ENCODE measurements around the gene PADI1.

GRCh38 chr1:17263936-17264335 is 59.0 kb downstream of the PADI1 start:
- TF ChIP-seq POLR2A (IDR thresholded peaks at IDR 0.05; ENCODE audit: low read length): no peak
- TF ChIP-seq GATA1 (IDR thresholded peaks at IDR 0.05; ENCODE audit: low read depth, low read length): no peak

All from erythroblast (primary cell).